ENCODE data around the gene KCNQ1. TPM values are rescaled to one million over a fixed set of nuclear protein-coding genes. Genes with fewer than 3 reads are reported as not detected.

The KCNQ1 gene
- total and polyA plus RNA-seq, 9 donors: 1.4 to 17.2 (median 3.8) TPM

DNA sequence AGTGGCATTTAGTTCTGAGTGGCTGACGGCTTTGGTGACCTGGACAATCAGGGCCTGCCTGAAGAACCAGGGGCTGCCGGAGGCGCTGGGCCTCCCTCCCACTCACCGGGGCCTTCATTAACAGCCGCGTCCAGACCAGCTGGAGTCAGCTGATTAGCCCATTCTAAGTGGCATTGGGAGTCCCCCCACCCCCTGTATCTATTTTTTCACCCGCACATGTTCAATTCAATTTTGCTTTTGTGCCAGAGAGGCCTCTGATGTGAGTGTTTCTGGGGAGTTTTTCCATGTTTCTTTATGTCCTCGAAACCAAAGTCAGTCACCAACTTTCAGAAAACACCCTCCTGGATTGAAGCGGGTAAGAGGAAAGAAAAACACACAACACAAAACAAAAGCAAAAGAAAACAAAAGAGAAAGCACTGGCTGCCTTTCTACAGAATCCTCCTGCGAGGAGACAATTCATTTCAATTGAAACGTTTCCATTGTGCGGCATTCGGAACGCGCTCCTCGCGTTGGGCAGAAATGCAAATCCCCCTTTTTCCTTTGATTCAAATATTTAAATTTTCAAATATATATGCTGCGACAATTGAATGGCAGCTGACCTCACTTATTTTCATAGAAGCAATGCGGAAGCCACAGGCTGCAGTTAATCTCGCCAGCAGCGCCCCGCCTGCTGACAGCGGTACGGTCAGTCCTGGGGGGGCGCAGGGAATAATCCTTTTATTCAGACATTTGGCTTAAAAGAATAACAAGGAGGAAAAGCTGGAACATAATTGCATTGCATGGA lies 423.1 kb downstream of the KCNQ1 start:
- H3K27me3 ChIP-seq: no peaks in the 10 kb centered on the region
- no peak overlapping the region for H3K4me3 ChIP-seq
- DNase-seq: no peak

GRCh38 chr11:2868506-2869133 lies 423.8 kb downstream of the KCNQ1 start:
- TF ChIP-seq EP300 (IDR thresholded peaks at IDR 0.05) (no peak), POLR2A (IDR thresholded peaks at IDR 0.05) (no peak)
- TF ChIP-seq, protein P1, sequence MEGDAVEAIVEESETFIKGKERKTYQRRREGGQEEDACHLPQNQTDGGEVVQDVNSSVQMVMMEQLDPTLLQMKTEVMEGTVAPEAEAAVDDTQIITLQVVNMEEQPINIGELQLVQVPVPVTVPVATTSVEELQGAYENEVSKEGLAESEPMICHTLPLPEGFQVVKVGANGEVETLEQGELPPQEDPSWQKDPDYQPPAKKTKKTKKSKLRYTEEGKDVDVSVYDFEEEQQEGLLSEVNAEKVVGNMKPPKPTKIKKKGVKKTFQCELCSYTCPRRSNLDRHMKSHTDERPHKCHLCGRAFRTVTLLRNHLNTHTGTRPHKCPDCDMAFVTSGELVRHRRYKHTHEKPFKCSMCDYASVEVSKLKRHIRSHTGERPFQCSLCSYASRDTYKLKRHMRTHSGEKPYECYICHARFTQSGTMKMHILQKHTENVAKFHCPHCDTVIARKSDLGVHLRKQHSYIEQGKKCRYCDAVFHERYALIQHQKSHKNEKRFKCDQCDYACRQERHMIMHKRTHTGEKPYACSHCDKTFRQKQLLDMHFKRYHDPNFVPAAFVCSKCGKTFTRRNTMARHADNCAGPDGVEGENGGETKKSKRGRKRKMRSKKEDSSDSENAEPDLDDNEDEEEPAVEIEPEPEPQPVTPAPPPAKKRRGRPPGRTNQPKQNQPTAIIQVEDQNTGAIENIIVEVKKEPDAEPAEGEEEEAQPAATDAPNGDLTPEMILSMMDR (IDR thresholded peaks at IDR 0.05): no peak

More for the DNA sequence above, 423.1 kb downstream of the KCNQ1 start:
- WGBS, 3 donors: 73 to 83% (median 83%) methylated on average over 25 of the region's 25 CpGs
- no peak overlapping the region for H3K27ac ChIP-seq
- TF ChIP-seq, protein P1 (IDR thresholded peaks at IDR 0.05): no peak
- no peaks in the 10 kb centered on the region for H3K9me3 ChIP-seq
- intact Hi-C loops (cut with DNase I): no loop called here
- no peaks in the 10 kb centered on the region for H3K36me3 ChIP-seq
- H3K4me1 ChIP-seq (ENCODE audit: insufficient read depth): no peaks in the 10 kb centered on the region

DNA sequence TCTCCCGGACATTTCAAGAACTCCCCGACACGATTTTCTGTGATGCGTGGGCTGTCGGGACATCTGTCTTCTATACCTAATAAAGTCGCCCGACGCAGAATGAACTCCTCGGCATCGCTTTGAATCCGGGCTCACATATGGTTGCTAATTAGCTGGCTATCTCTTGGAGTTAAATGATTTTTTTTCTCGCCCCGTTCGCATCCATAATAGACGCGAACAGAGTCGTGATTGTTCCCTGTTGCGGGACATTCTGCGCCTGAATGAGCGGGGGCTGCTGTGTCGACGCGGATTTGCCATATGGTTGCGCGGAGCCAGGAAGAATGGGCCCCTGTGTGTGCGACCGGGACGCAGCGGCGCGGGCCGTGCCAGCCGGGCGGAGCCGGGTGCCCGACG lies 424.3 kb downstream of the KCNQ1 start:
- DNase-seq: no peak
- no peaks in the 10 kb centered on the region for H3K36me3 ChIP-seq
- no peaks in the 10 kb centered on the region for H3K27me3 ChIP-seq
- 11 to 29% (median 14%) methylated on average over 31 to 37 of the region's 37 CpGs for WGBS, 3 donors
- H3K9me3 ChIP-seq: no peaks in the 10 kb centered on the region
- no peaks in the 10 kb centered on the region for H3K4me1 ChIP-seq (ENCODE audit: insufficient read depth)
- TF ChIP-seq, protein P1 (IDR thresholded peaks at IDR 0.05): no peak
- TF ChIP-seq EP300 (IDR thresholded peaks at IDR 0.05) (no peak), POLR2A (IDR thresholded peaks at IDR 0.05) (no peak)
- H3K4me3 ChIP-seq: no peak overlapping the region
- no peak overlapping the region for H3K27ac ChIP-seq
- intact Hi-C loops (cut with DNase I): no loop called here

More at GRCh38 chr11:2868506-2869133, 423.8 kb downstream of the KCNQ1 start:
- Histone ChIP-seq H3K27ac (no peak overlapping the region), H3K36me3 (no peaks in the 10 kb centered on the region), H3K27me3 (no peaks in the 10 kb centered on the region), H3K9me3 (no peaks in the 10 kb centered on the region), H3K4me1 (ENCODE audit: insufficient read depth) (no peaks in the 10 kb centered on the region), H3K4me3 (no peak overlapping the region)
- no peak for DNase-seq
- intact Hi-C loops (cut with DNase I): no loop called here
- WGBS, 3 donors: 31 to 43% (median 33%) methylated on average over 14 to 16 of the region's 16 CpGs

DNA sequence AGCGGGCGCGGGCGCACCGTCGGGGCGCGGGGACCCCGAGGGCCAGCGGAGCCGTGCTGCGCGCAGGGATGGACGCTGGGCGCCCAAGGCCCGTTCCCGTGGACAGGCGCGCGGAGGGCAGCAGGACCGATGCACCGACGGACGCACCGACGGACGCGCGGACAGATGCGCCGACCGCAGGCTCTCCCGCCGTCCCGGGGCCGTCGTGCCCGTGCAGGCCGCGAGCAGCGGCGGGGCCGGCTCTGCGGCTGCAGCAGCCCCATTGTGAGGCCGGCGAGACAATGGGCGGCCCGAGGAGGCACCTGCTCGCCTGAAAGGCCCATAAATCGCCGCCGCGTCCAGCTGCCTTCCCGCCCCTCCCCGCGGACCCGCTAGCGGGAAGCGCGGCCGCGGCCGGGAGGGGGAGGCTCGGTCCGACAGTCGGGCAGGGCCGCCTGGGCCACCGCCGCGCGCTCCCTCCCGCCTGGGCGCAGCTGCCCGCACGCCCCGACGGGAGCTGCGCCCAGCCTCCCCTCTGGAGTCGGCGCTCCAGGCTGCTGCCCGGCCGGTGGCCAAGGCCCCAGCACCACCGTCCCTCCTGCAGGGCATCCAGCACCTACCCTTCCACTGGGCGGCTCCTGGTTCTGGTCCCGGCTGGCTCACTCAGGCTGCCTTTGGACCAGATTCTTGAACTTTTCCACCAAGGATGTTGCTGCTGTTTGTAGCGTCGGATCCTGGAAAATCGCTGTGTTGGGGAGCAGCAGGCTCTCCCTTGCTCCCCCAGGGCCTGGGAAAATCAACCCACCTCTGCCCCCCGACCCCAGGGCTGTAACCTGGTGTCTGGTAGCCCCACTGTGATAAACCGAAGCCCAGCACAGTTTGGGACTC lies 425.0 kb downstream of the KCNQ1 start:
- no peak overlapping the region for H3K4me3 ChIP-seq
- TF ChIP-seq EP300 (IDR thresholded peaks at IDR 0.05) (no peak), POLR2A (IDR thresholded peaks at IDR 0.05) (no peak)
- TF ChIP-seq, protein P1 (IDR thresholded peaks at IDR 0.05): no peak
- DNase-seq: no peak
- intact Hi-C loops (cut with DNase I): no loop called here
- H3K27me3 ChIP-seq: no peaks in the 10 kb centered on the region
- peaks cover 0 to 3% of the 10 kb centered on the region in 2 donors for H3K9me3 ChIP-seq
- no peaks in the 10 kb centered on the region for H3K36me3 ChIP-seq
- no peak overlapping the region for H3K27ac ChIP-seq
- WGBS, 3 donors: 10 to 42% (median 11%) methylated on average over 14 to 90 of the region's 90 CpGs
- no peaks in the 10 kb centered on the region for H3K4me1 ChIP-seq (ENCODE audit: insufficient read depth)
